Left cardiac atrium (tissue), 4 donors: ENCODE results near the gene VAC14. TPM values are rescaled to one million over a fixed set of nuclear protein-coding genes. Genes with fewer than 3 reads are reported as not detected.

Source experiments
- ATAC-seq, 2 donors: fragments of 200-7000 bp; cut with Tn5 transposase; one replicate each; pipeline ENCODE4 v1.9.1; 2020; ENCODE audit warnings: mild to moderate bottlenecking in 2 of 2, moderate library complexity in 2 of 2
- DNase-seq: peaks from one replicate; pipeline ENCODE4 v3.0.0-alpha.2; 2020
- intact Hi-C, 2 donors: fragments of 100-400 bp; cut with DNase I; formaldehyde crosslinking; loops; one replicate each; pipeline versions ENCODE4 v1.14.1 to v1.15.1; 2022 to 2023
- total RNA-seq, 2 donors: library from RNA; stranded (reverse); fragmentation: NEBNext Ultra II Directional; extraction: Animal tissue kit (Norgen Biotek cat#: 25700); gene quantifications; one replicate each; pipeline ENCODE4 v1.2.1, GENCODE V29; 2021
- donor health status: DM: no; HTN: yes; CAD: no.
- donor health status: DM: no; HTN: yes; CAD: no; lungs with severe emphysema.
- donor health status: DM: yes; HTN: yes; CAD: no.
- donor health status: Dilated cardiomyopathy.

Gene VAC14
- total RNA-seq, 2 donors from 2014 or later: 19.4 to 20.2 TPM

- ATAC-seq (peak; percentile 34 to 38), DNase-seq (no peak)
- intact Hi-C loops: no loop called here
Measured at GRCh38 chr16:70788668-70789594, 12.0 kb downstream of the VAC14 start.

- no peak for DNase-seq
- intact Hi-C loops: no loop called here
- no peak for ATAC-seq
Measured at GRCh38 chr16:70786020-70786755, 14.8 kb downstream of the VAC14 start.

GRCh38 chr16:70784692-70785555 lies 16.0 kb downstream of the VAC14 start:
- intact Hi-C loops: no loop called here
- ATAC-seq: no peak
- DNase-seq: no peak

- no peak for DNase-seq
- ATAC-seq: peak in 1 of 2 donors; percentile 14
- intact Hi-C loops: no loop called here
Measured at GRCh38 chr16:70782237-70782636, 18.7 kb downstream of the VAC14 start.

- peak; percentile 20 to 35 for ATAC-seq
- intact Hi-C loops: no loop called here
- peak; percentile 55 for DNase-seq
Measured at GRCh38 chr16:70781800-70782199, 19.2 kb downstream of the VAC14 start.

GRCh38 chr16:70780546-70780945 lies 20.4 kb downstream of the VAC14 start:
- DNase-seq (no peak), ATAC-seq (no peak)
- intact Hi-C loops: no loop called here

- DNase-seq (no peak), ATAC-seq (peak in 1 of 2 donors; percentile 5)
- intact Hi-C loops: no loop called here
Measured at GRCh38 chr16:70779361-70779760, 21.6 kb downstream of the VAC14 start.

GRCh38 chr16:70778901-70779309 lies 22.1 kb downstream of the VAC14 start:
- ATAC-seq (peak; percentile 80 to 81), DNase-seq (no peak)
- intact Hi-C loops: no loop called here

- no peak for DNase-seq
- intact Hi-C loops: no loop called here
- ATAC-seq: no peak
Measured at GRCh38 chr16:70777973-70778406, 23.0 kb downstream of the VAC14 start.

- ATAC-seq (no peak), DNase-seq (no peak)
- intact Hi-C loops: no loop called here
Measured at GRCh38 chr16:70777496-70777895, 23.5 kb downstream of the VAC14 start.

- intact Hi-C loops: no loop called here
- ATAC-seq (no peak), DNase-seq (no peak)
Measured at GRCh38 chr16:70775399-70775798, 25.6 kb downstream of the VAC14 start.

GRCh38 chr16:70774261-70774660 lies 26.7 kb downstream of the VAC14 start:
- intact Hi-C loops: loop anchor here (5.0 kb wide), 2 partner anchors 92 to 97 kb away; no protein-coding TSS in a partner anchor
- no peak for DNase-seq

GRCh38 chr16:70772493-70772892 lies 28.5 kb downstream of the VAC14 start:
- ATAC-seq: no peak
- intact Hi-C loops: loop anchor here (5.0 kb wide), 2 partner anchors 90 to 95 kb away; no protein-coding TSS in a partner anchor
- no peak for DNase-seq

More at GRCh38 chr16:70774261-70774660, 26.7 kb downstream of the VAC14 start:
- no peak for ATAC-seq

GRCh38 chr16:70770626-70771552 lies 30.1 kb downstream of the VAC14 start:
- intact Hi-C loops: loop anchor here (5.0 kb wide), 2 partner anchors 89 to 94 kb away; no protein-coding TSS in a partner anchor
- DNase-seq (no peak), ATAC-seq (peak; percentile 71 to 75)

- ATAC-seq: no peak
- DNase-seq: no peak
- intact Hi-C loops: loop anchor here (5.0 kb wide), 2 partner anchors 88 to 93 kb away; no protein-coding TSS in a partner anchor
Measured at GRCh38 chr16:70770291-70770625, 30.7 kb downstream of the VAC14 start.

- no peak for DNase-seq
- no peak for ATAC-seq
- intact Hi-C loops: loop anchor here (5.0 kb wide), 2 partner anchors 87 to 92 kb away; no protein-coding TSS in a partner anchor
Measured at GRCh38 chr16:70769761-70770160, 31.2 kb downstream of the VAC14 start.

- no peak for ATAC-seq
- DNase-seq: no peak
- intact Hi-C loops: no loop called here
Measured at GRCh38 chr16:70769131-70769530, 31.8 kb downstream of the VAC14 start.

- DNase-seq: no peak
- intact Hi-C loops: no loop called here
- peak in 1 of 2 donors; percentile 33 for ATAC-seq
Measured at GRCh38 chr16:70768203-70768580, 32.8 kb downstream of the VAC14 start.
